ENCODE results near the gene TMEM132C. TPM values are rescaled to one million over a fixed set of nuclear protein-coding genes. Genes with fewer than 3 reads are reported as not detected.

Gene TMEM132C
- total RNA-seq, 4 donors from 2014 or later = 0.13 to 7.6 (median 0.37) TPM

DNA sequence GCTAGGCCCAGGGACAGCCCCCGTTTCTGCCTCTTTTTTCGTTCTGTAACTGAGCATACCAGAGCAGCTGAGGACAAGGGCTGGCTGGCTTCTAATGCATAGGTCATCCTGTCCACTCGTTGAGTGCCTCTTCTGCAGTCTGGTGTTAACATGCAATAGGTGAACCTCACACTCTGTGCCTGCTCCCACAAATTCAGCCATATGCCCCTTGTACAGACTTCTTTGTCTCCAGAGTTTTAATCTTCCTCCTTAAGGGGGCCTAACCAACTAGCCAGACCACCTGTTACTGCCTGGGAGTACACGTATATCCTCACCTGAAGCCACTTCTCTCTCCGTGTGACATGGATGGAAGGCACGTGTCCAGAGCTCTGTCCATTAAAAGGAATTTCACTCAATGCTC is 445.7 kb downstream of the TMEM132C start:
- intact Hi-C loops (cut with DNase I) = no loop called here
- no peaks in the 10 kb centered on the region for H3K36me3 ChIP-seq
- DNase-seq = no peak
- peaks cover 0 to 5% (median 0%) of the 10 kb centered on the region in 3 donors for H3K9me3 ChIP-seq
- no peaks in the 10 kb centered on the region for H3K4me1 ChIP-seq
- WGBS, 2 donors = 64 to 76% methylated on average over 4 to 6 of the region's 6 CpGs
- no peaks in the 10 kb centered on the region for H3K27me3 ChIP-seq
- no peak overlapping the region for H3K27ac ChIP-seq
- TF ChIP-seq CTCF (IDR thresholded peaks at IDR 0.05) (no peak), POLR2A (IDR thresholded peaks at IDR 0.05) (no peak)
- H3K4me3 ChIP-seq = no peak overlapping the region

GRCh38 chr12:128715485-128715884 is 448.5 kb downstream of the TMEM132C start:
- no peak overlapping the region for H3K4me3 ChIP-seq
- intact Hi-C loops (cut with DNase I) = no loop called here
- DNase-seq = no peak
- H3K36me3 ChIP-seq = no peaks in the 10 kb centered on the region
- H3K27ac ChIP-seq = no peak overlapping the region
- H3K9me3 ChIP-seq = peaks cover 0 to 16% (median 0%) of the 10 kb centered on the region in 3 donors
- WGBS, 2 donors = 61 to 71% methylated on average over 4 of the region's 4 CpGs
- no peaks in the 10 kb centered on the region for H3K4me1 ChIP-seq
- no peak for TF ChIP-seq POLR2A (IDR thresholded peaks at IDR 0.05)
- no peak for TF ChIP-seq CTCF (IDR thresholded peaks at IDR 0.05)
- H3K27me3 ChIP-seq = no peaks in the 10 kb centered on the region

- no peaks in the 10 kb centered on the region for H3K27me3 ChIP-seq
- no peak for DNase-seq
- 68 to 77% methylated on average over 9 to 10 of the region's 10 CpGs for WGBS, 2 donors
- peaks cover 0 to 8% (median 0%) of the 10 kb centered on the region in 3 donors for H3K9me3 ChIP-seq
- intact Hi-C loops (cut with DNase I) = no loop called here
- no peaks in the 10 kb centered on the region for H3K4me1 ChIP-seq
- no peak for TF ChIP-seq POLR2A (IDR thresholded peaks at IDR 0.05)
- H3K27ac ChIP-seq = no peak overlapping the region
- H3K4me3 ChIP-seq = no peak overlapping the region
- H3K36me3 ChIP-seq = no peaks in the 10 kb centered on the region
Observed at GRCh38 chr12:128724468-128725046, 457.6 kb downstream of the TMEM132C start.

GRCh38 chr12:128726886-128727285 is 459.9 kb downstream of the TMEM132C start:
- intact Hi-C loops (cut with DNase I) = no loop called here

DNA sequence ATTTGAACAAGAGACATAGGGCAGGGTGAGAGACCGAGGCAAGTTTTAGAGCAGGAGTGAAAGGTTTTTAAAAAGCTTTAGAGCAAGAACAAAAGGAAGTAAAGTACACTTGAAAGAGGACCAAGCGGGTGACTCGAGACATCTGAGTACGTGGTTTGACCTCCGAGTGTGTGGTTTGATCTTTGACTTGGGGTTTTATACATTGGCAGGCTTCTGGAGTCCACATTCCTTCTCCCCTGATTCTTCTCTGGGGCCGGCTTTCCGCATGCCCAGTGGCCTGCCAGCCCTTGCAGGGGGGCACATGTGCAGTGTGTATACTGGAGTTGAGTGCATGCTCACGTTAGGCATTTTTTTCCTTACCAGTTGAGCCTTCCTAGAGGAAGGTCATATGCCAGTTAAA is 460.5 kb downstream of the TMEM132C start:
- H3K9me3 ChIP-seq = no peaks in the 10 kb centered on the region
- H3K27me3 ChIP-seq = no peaks in the 10 kb centered on the region
- DNase-seq = no peak
- TF ChIP-seq CTCF (IDR thresholded peaks at IDR 0.05) = no peak
- no peak for TF ChIP-seq POLR2A (IDR thresholded peaks at IDR 0.05)
- no peak overlapping the region for H3K4me3 ChIP-seq
- H3K36me3 ChIP-seq = no peaks in the 10 kb centered on the region
- 62 to 70% methylated on average over 8 of the region's 8 CpGs for WGBS, 2 donors
- no peaks in the 10 kb centered on the region for H3K4me1 ChIP-seq
- intact Hi-C loops (cut with DNase I) = no loop called here
- no peak overlapping the region for H3K27ac ChIP-seq

More at GRCh38 chr12:128726886-128727285, 459.9 kb downstream of the TMEM132C start:
- WGBS, 2 donors = 58 to 79% methylated on average over 1 of the region's 1 CpG
- TF ChIP-seq POLR2A (IDR thresholded peaks at IDR 0.05) (no peak), CTCF (IDR thresholded peaks at IDR 0.05) (no peak)
- H3K27me3 ChIP-seq = no peaks in the 10 kb centered on the region
- no peaks in the 10 kb centered on the region for H3K9me3 ChIP-seq
- H3K4me1 ChIP-seq = no peaks in the 10 kb centered on the region
- no peak overlapping the region for H3K27ac ChIP-seq
- DNase-seq = no peak
- H3K4me3 ChIP-seq = no peak overlapping the region
- H3K36me3 ChIP-seq = no peaks in the 10 kb centered on the region

GRCh38 chr12:128727999-128728398 is 461.0 kb downstream of the TMEM132C start:
- no peak for DNase-seq

More at GRCh38 chr12:128727999-128728398, 461.0 kb downstream of the TMEM132C start:
- 51 to 71% methylated on average over 4 of the region's 4 CpGs for WGBS, 2 donors
- Histone ChIP-seq H3K4me1 (no peaks in the 10 kb centered on the region), H3K27ac (no peak overlapping the region), H3K36me3 (no peaks in the 10 kb centered on the region), H3K9me3 (no peaks in the 10 kb centered on the region), H3K27me3 (no peaks in the 10 kb centered on the region), H3K4me3 (no peak overlapping the region)
- intact Hi-C loops (cut with DNase I) = no loop called here
- TF ChIP-seq POLR2A (IDR thresholded peaks at IDR 0.05) = no peak
- no peak for TF ChIP-seq CTCF (IDR thresholded peaks at IDR 0.05)

Measured in esophagus squamous epithelium (tissue), 5 donors.